ENCODE results near the gene ACO2. TPM values are rescaled to one million over a fixed set of nuclear protein-coding genes. Genes with fewer than 3 reads are reported as not detected.
A peak's percentile ranks its signal among the peaks of the same experiment; 100 is the strongest.

The ACO2 gene
- total RNA-seq, 1 donor from 2014 or later, result 67.2 TPM

DNA sequence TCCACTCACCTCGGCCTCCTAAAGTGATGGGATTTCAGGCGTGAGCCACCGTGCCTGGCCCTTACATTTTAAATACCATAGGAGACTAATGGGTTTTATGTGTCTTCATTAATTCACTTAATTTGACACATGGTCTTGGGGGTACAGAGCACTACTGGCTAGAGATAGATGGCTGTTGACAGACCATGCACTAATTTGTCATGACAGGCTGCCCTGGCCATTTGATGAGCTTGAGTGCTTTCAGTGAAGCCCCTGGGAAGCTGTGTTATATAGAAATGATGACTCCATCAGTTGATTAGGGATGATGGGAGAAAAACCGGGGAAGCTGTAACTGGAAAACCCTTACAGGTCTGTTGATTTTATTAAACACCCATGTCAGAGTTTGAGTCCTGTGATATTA lies 7.0 kb upstream of the ACO2 start:
- Histone ChIP-seq H2AFZ (ENCODE audit: low read depth, low read length) (no peak overlapping the region), H3K4me1 (ENCODE audit: insufficient read depth, low read length) (no peaks in the 10 kb centered on the region), H3K27ac (ENCODE audit: low read depth, low read length) (no peak overlapping the region), H3K9me3 (ENCODE audit: insufficient read depth, low read depth, low read length) (no peaks in the 10 kb centered on the region), H3K4me2 (ENCODE audit: low read length) (no peak overlapping the region), H3K79me2 (ENCODE audit: insufficient read depth, low read length) (peaks cover 32% of the 10 kb centered on the region), H4K20me1 (ENCODE audit: insufficient read depth, low read length) (peaks cover 17% of the 10 kb centered on the region), H3K9ac (ENCODE audit: low read length) (no peak overlapping the region), H3K4me3 (ENCODE audit: insufficient read depth, low read depth, low read length) (no peak overlapping the region), H3K36me3 (ENCODE audit: insufficient read depth, low read length) (peaks cover 45% of the 10 kb centered on the region), H3K27me3 (ENCODE audit: insufficient read depth, low read length) (no peaks in the 10 kb centered on the region)
- Mint-ChIP-seq H3K4me1 (ENCODE audit: low read depth, unreplicated experiment) (no peaks in the 10 kb centered on the region), H3K4me3 (ENCODE audit: unreplicated experiment) (no peak overlapping the region), H3K27me3 (ENCODE audit: low read depth, unreplicated experiment) (no peaks in the 10 kb centered on the region), H3K36me3 (ENCODE audit: low read depth, unreplicated experiment) (peaks cover 3% of the 10 kb centered on the region), H3K9me3 (ENCODE audit: unreplicated experiment) (no peaks in the 10 kb centered on the region), H3K27ac (ENCODE audit: unreplicated experiment) (no peak overlapping the region)
- no peak for DNase-seq (ENCODE audit: low read depth)
- no peak for FAIRE-seq
- no peak for TF ChIP-seq EZH2 (IDR thresholded peaks at IDR 0.05; ENCODE audit: insufficient read depth, low read length)
- TF ChIP-seq, protein P1, sequence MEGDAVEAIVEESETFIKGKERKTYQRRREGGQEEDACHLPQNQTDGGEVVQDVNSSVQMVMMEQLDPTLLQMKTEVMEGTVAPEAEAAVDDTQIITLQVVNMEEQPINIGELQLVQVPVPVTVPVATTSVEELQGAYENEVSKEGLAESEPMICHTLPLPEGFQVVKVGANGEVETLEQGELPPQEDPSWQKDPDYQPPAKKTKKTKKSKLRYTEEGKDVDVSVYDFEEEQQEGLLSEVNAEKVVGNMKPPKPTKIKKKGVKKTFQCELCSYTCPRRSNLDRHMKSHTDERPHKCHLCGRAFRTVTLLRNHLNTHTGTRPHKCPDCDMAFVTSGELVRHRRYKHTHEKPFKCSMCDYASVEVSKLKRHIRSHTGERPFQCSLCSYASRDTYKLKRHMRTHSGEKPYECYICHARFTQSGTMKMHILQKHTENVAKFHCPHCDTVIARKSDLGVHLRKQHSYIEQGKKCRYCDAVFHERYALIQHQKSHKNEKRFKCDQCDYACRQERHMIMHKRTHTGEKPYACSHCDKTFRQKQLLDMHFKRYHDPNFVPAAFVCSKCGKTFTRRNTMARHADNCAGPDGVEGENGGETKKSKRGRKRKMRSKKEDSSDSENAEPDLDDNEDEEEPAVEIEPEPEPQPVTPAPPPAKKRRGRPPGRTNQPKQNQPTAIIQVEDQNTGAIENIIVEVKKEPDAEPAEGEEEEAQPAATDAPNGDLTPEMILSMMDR (IDR thresholded peaks at IDR 0.05; ENCODE audit: insufficient read depth, low read depth, low read length), result no peak

DNA sequence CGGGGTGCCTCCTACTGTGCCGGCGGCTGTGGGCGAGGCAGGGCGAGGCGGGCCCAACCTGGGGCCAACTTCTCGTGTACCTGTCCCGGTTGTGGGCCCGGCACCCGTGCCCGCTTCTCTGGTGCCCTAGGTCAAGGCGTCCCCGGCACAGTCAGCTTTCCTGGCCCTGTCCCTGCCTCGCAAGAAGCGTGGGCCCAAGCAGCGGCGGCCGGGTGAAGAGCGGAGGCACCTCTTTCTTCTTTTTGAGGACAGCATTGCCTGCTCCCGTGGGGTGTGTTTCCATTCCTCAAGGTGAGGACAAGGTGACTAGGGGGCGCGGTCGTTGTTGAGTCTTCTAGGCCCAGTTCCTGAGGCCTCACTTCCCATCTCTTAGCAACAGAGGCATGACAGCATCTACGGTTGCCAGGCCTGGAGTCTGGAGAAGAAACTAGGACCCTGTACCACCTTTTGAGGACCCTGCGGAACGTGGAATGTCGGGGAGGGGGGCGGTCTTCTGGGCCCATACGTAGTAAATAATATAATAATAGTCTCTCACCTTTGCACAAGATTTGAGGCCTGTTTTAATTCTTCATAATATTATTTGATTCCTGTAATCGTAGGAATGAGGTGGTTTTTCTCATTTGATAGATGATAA lies 418 bp downstream of the ACO2 start:
- Mint-ChIP-seq H3K36me3 (ENCODE audit: low read depth, unreplicated experiment) (peaks cover 4% of the 10 kb centered on the region), H3K9me3 (ENCODE audit: unreplicated experiment) (no peaks in the 10 kb centered on the region), H3K27ac (ENCODE audit: unreplicated experiment) (peak overlapping the region; percentile 96), H3K4me3 (ENCODE audit: unreplicated experiment) (peak overlapping the region; percentile 89), H3K27me3 (ENCODE audit: low read depth, unreplicated experiment) (no peaks in the 10 kb centered on the region), H3K4me1 (ENCODE audit: low read depth, unreplicated experiment) (peaks cover 11% of the 10 kb centered on the region)
- peak overlapping the region; percentile 95 for H3K9ac ChIP-seq (ENCODE audit: low read length)
- H2AFZ ChIP-seq (ENCODE audit: low read depth, low read length), result peak overlapping the region; percentile 83
- peaks cover 88% of the 10 kb centered on the region for H3K79me2 ChIP-seq (ENCODE audit: insufficient read depth, low read length)
- peak overlapping the region; percentile 87 for H3K4me2 ChIP-seq (ENCODE audit: low read length)
- H3K4me1 ChIP-seq (ENCODE audit: insufficient read depth, low read length), result peaks cover 15% of the 10 kb centered on the region
- TF ChIP-seq, protein P1 (IDR thresholded peaks at IDR 0.05; ENCODE audit: insufficient read depth, low read depth, low read length), result no peak
- TF ChIP-seq EZH2 (IDR thresholded peaks at IDR 0.05; ENCODE audit: insufficient read depth, low read length), result no peak
- no peak for FAIRE-seq
- H3K27ac ChIP-seq (ENCODE audit: low read depth, low read length), result peak overlapping the region; percentile 98
- H3K9me3 ChIP-seq (ENCODE audit: insufficient read depth, low read depth, low read length), result no peaks in the 10 kb centered on the region
- H4K20me1 ChIP-seq (ENCODE audit: insufficient read depth, low read length), result peaks cover 27% of the 10 kb centered on the region
- DNase-seq (ENCODE audit: low read depth), result no peak
- peaks cover 24% of the 10 kb centered on the region for H3K36me3 ChIP-seq (ENCODE audit: insufficient read depth, low read length)
- peak overlapping the region; percentile 95 for H3K4me3 ChIP-seq (ENCODE audit: insufficient read depth, low read depth, low read length)
- no peaks in the 10 kb centered on the region for H3K27me3 ChIP-seq (ENCODE audit: insufficient read depth, low read length)

DNA sequence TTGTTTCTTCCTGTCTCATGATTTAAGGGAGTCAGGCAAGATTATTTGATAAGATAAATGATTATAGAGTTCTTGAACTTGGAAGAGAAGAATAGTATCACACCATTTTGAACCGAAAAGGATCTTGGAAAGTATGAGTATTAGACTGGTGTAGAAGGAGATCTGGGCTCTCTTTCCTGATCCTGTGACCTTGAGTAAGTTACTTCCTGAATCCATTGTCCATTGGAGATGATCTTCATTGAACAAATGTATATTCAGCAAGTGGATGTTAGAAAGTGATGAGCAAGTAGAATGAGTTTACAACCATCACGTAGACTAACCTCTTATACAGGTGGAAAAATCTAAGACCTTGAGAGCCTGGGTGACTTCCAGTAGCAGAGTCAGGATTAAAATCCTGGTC lies 2.0 kb downstream of the ACO2 start:
- TF ChIP-seq, protein P1 (IDR thresholded peaks at IDR 0.05; ENCODE audit: insufficient read depth, low read depth, low read length), result no peak
- TF ChIP-seq EZH2 (IDR thresholded peaks at IDR 0.05; ENCODE audit: insufficient read depth, low read length), result no peak
- Histone ChIP-seq H3K27ac (ENCODE audit: low read depth, low read length) (no peak overlapping the region), H4K20me1 (ENCODE audit: insufficient read depth, low read length) (peaks cover 24% of the 10 kb centered on the region), H3K79me2 (ENCODE audit: insufficient read depth, low read length) (peaks cover 92% of the 10 kb centered on the region), H3K4me1 (ENCODE audit: insufficient read depth, low read length) (peaks cover 15% of the 10 kb centered on the region), H3K9me3 (ENCODE audit: insufficient read depth, low read depth, low read length) (no peaks in the 10 kb centered on the region), H3K27me3 (ENCODE audit: insufficient read depth, low read length) (no peaks in the 10 kb centered on the region), H3K4me3 (ENCODE audit: insufficient read depth, low read depth, low read length) (no peak overlapping the region), H3K4me2 (ENCODE audit: low read length) (no peak overlapping the region), H2AFZ (ENCODE audit: low read depth, low read length) (no peak overlapping the region), H3K9ac (ENCODE audit: low read length) (no peak overlapping the region), H3K36me3 (ENCODE audit: insufficient read depth, low read length) (peaks cover 12% of the 10 kb centered on the region)
- DNase-seq (ENCODE audit: low read depth), result no peak
- Mint-ChIP-seq H3K9me3 (ENCODE audit: unreplicated experiment) (no peaks in the 10 kb centered on the region), H3K4me1 (ENCODE audit: low read depth, unreplicated experiment) (peaks cover 11% of the 10 kb centered on the region), H3K4me3 (ENCODE audit: unreplicated experiment) (peak overlapping the region; percentile 72), H3K27me3 (ENCODE audit: low read depth, unreplicated experiment) (no peaks in the 10 kb centered on the region), H3K27ac (ENCODE audit: unreplicated experiment) (no peak overlapping the region), H3K36me3 (ENCODE audit: low read depth, unreplicated experiment) (peaks cover 1% of the 10 kb centered on the region)
- no peak for FAIRE-seq

Data from astrocyte (in vitro differentiated cells and primary cell).